Activated naive CD8-positive, alpha-beta T cell treated with anti-CD3 and anti-CD28 coated beads for 36 hours (primary cell): ENCODE data around the gene ZNF124. TPM values are rescaled to one million over a fixed set of nuclear protein-coding genes. Genes with fewer than 3 reads are reported as not detected.

Source experiments
- DNase-seq: peaks from one replicate; pipeline ENCODE4 v3.0.0; 2021
- H3K27ac Mint-ChIP-seq: one replicate; pipeline ENCODE4 v1.8.0; 2022; ENCODE audit warnings: mild to moderate bottlenecking, moderate library complexity, mixed read lengths
- H3K27me3 Mint-ChIP-seq: one replicate; pipeline ENCODE4 v1.8.0; 2022; ENCODE audit warnings: mild to moderate bottlenecking, mixed read lengths
- H3K36me3 Mint-ChIP-seq: one replicate; pipeline ENCODE4 v1.8.0; 2021; ENCODE audit warnings: mild to moderate bottlenecking, mixed read lengths
- H3K4me1 Mint-ChIP-seq: one replicate; pipeline ENCODE4 v1.8.0; 2021; ENCODE audit warnings: mixed read lengths
- H3K4me3 Mint-ChIP-seq: one replicate; pipeline ENCODE4 v1.8.0; 2022; ENCODE audit warnings: mild to moderate bottlenecking, moderate library complexity, mixed read lengths
- H3K9me3 Mint-ChIP-seq: one replicate; pipeline ENCODE4 v1.8.0; 2022; ENCODE audit warnings: mixed read lengths
- total RNA-seq, 2 experiments: library from RNA; stranded (reverse); gene quantifications; one replicate each; pipeline ENCODE4 v1.2.3, GENCODE V29; 2021

The ZNF124 gene
- total RNA-seq, 2 experiments from 2014 or later, result 20.7 to 21.5 TPM

DNA sequence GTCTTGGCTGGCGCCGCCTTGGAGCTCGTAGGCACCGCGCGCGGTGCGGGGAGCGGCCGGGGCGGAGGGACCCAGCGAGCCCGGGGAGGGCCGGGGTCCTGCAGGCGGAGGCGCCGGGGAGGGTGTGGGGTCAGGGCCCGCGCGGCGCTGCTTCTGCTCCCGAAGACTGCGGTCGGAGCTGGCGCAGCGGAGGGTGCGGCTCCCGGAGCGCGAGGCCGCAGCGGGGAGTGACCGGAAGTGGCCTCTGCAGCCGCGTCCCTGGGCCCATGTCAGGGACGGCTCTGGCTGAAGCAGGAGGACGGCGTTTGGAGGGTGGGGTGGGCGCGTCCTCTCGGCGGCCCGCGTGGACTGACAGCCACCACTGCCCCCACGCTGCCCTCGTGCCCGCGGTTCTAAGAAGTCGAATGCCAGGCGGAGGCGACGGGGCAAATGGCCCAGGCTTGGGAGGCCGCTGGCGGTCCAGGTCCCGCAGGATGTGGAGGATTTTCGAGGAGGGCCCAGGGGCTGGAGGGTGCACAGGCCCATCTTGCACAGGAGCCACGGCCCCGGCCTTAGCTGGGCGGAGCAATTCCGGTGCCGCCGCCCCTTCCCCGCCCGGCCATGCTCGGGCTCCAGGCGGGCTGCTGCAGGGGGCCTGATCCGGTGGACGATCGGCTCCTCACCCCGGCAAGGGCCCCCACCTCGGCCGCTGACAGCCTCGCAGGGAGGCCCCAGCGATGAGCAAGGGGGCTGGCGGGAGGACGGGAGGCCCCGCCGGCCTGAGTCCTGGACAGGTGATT lies 59.9 kb downstream of the ZNF124 start:
- no peak overlapping the region for H3K4me3 Mint-ChIP-seq
- H3K27me3 Mint-ChIP-seq, result peaks cover 54% of the 10 kb centered on the region
- H3K9me3 Mint-ChIP-seq, result peaks cover 3% of the 10 kb centered on the region
- no peak overlapping the region for H3K27ac Mint-ChIP-seq
- DNase-seq, result no peak
- peaks cover 4% of the 10 kb centered on the region for H3K4me1 Mint-ChIP-seq
- no peaks in the 10 kb centered on the region for H3K36me3 Mint-ChIP-seq

- H3K27me3 Mint-ChIP-seq, result peaks cover 56% of the 10 kb centered on the region
- no peak overlapping the region for H3K27ac Mint-ChIP-seq
Observed at GRCh38 chr1:247111259-247111699, 60.5 kb downstream of the ZNF124 start.

DNA sequence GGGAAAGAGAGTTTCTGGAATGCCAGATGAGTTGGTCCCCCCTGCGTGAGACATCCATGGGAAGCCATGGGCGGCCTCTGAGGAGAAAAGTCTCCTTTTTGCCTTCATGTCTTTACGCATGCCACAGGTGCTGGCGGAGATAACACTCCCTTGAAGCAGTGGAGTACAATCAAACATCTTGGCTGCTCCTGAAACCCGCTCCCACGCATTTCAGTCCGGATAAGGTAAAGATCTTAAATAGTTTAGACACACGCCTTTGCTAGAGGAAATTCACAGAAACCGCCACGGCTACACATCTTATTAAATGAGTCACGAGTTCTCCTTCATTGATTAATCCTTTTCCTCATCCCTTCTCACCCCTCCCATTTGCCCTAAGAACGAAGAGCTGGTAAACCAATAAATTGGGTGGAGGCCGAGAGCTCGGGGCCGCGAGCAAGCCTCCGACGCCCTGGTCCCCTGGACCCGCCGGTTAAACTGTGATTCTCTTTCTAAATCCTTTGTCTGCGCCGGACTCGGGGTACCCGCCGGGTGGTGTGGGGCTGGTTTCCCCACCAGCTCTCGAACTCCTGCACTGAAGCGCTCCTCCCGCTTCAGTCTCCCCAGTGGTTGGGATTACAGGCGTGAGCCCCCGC lies 61.1 kb downstream of the ZNF124 start:
- Mint-ChIP-seq H3K27me3 (peaks cover 59% of the 10 kb centered on the region), H3K4me3 (peak overlapping the region; percentile 62), H3K36me3 (no peaks in the 10 kb centered on the region), H3K4me1 (peaks cover 4% of the 10 kb centered on the region), H3K9me3 (peaks cover 6% of the 10 kb centered on the region), H3K27ac (peak overlapping the region; percentile 0)
- peak; percentile 46 for DNase-seq

More at GRCh38 chr1:247111259-247111699, 60.5 kb downstream of the ZNF124 start:
- DNase-seq, result peak; percentile 19
- Mint-ChIP-seq H3K9me3 (peaks cover 4% of the 10 kb centered on the region), H3K36me3 (no peaks in the 10 kb centered on the region), H3K4me3 (peak overlapping the region; percentile 62), H3K4me1 (peaks cover 4% of the 10 kb centered on the region)

DNA sequence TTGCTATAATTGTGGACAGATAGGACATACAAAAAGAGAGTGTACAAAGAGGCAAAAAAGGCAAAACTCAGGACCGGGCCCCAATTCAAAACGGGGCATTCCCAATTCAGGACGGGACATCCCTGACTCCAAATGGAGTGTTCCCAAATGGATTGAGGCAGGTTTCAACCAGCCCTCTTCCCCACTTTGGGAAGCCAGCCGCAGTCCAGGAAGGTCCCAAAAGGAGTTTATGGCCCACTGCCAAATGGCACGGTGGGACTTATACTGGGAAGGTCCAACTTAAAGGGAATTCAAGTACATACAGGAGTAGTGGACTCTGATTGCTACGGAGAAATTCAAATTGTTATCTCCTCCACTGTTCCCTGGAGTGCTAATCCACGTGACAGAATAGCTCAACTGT lies 64.1 kb downstream of the ZNF124 start:
- Mint-ChIP-seq H3K4me1 (peaks cover 8% of the 10 kb centered on the region), H3K36me3 (peaks cover 12% of the 10 kb centered on the region), H3K27me3 (peaks cover 47% of the 10 kb centered on the region), H3K4me3 (no peak overlapping the region), H3K27ac (no peak overlapping the region), H3K9me3 (peaks cover 19% of the 10 kb centered on the region)
- DNase-seq, result no peak

GRCh38 chr1:247105966-247106365 lies 65.9 kb downstream of the ZNF124 start:
- H3K4me1 Mint-ChIP-seq, result peaks cover 10% of the 10 kb centered on the region
- H3K4me3 Mint-ChIP-seq, result no peak overlapping the region
- H3K27ac Mint-ChIP-seq, result no peak overlapping the region
- H3K9me3 Mint-ChIP-seq, result peaks cover 31% of the 10 kb centered on the region
- no peak for DNase-seq
- H3K27me3 Mint-ChIP-seq, result peaks cover 43% of the 10 kb centered on the region
- H3K36me3 Mint-ChIP-seq, result peaks cover 28% of the 10 kb centered on the region

Other genes starting within 250 kb of the ZNF124 start
- 10 to 100 TPM; 52.2 to 62.2 TPM for gene AHCTF1, start 240.1 kb downstream of the ZNF124 start, total RNA-seq
- under 1 TPM; 0.20 to 0.68 TPM for gene ZNF695, start 164.0 kb downstream of the ZNF124 start, total RNA-seq
- gene ZNF670, start 93.2 kb downstream of the ZNF124 start, total RNA-seq, result 1 to 10 TPM; 5.5 to 5.9 TPM
- 10 to 100 TPM in 1 of 2 experiments, 1 to 10 TPM in 1; 9.6 to 10.2 TPM for gene ZNF669, start 67.7 kb downstream of the ZNF124 start, total RNA-seq
- gene VN1R5, start 84.1 kb upstream of the ZNF124 start, total RNA-seq, result not detected
- gene ZNF496, start 159.8 kb upstream of the ZNF124 start, total RNA-seq, result 10 to 100 TPM; 27.2 to 30.9 TPM
- 1 to 10 TPM; 8.5 to 9.1 TPM for gene NLRP3, start 244.2 kb upstream of the ZNF124 start, total RNA-seq